Muscle of arm (tissue), 14 donors: Measurements from ENCODE around the gene FANCL. TPM values are rescaled to one million over a fixed set of nuclear protein-coding genes. Genes with fewer than 3 reads are reported as not detected.
A peak's percentile ranks its signal among the peaks of the same experiment; 100 is the strongest.
"Not testable (repeated sequence)": the region's sequence is repeated elsewhere in the genome, so short reads cannot be mapped to it uniquely, and the experiment has no call there.

Source experiments
- DNase-seq: peaks from one replicate; pipeline ENCODE4 v3.0.0-alpha.2; 2013
- long read RNA-seq, 11 donors: transcript quantifications; one replicate each; lab custom pipeline, GENCODE V29; 2026
- polyA plus RNA-seq, 12 donors: library from polyadenylated mRNA; unstranded; fragments of 120-200 nt; gene quantifications; one replicate each; pipeline ENCODE4 v1.2.1, GENCODE V29; 2013; ENCODE audit not compliant: insufficient read length in 12 of 12

The FANCL gene
- polyA plus RNA-seq: 10 to 100 TPM in 11 of 12 donors, not detected in 1; 16.1 to 38.8 (median 27.8) TPM
- long read RNA-seq, donor 1, transcript FANCL-201 (14 exons, 1,683 nt): major isoform, 8 of 20 reads
- long read RNA-seq, donor 1, partial matches to known transcripts: 7 of 20 reads
- long read RNA-seq, donor 1, other reads (novel, unspliced or antisense): 0 of 20 reads
- long read RNA-seq, donor 2, partial matches to known transcripts: 0 of 5 reads
- long read RNA-seq, donor 2, other reads (novel, unspliced or antisense): 0 of 5 reads
- long read RNA-seq, donor 3, partial matches to known transcripts: 0 of 3 reads
- long read RNA-seq, donor 3, other reads (novel, unspliced or antisense): 0 of 3 reads
- long read RNA-seq, donor 4, partial matches to known transcripts: 0 of 1 reads
- long read RNA-seq, donor 4, other reads (novel, unspliced or antisense): 0 of 1 reads
- long read RNA-seq, donor 5, partial matches to known transcripts: 0 of 4 reads
- long read RNA-seq, donor 5, other reads (novel, unspliced or antisense): 0 of 4 reads
- long read RNA-seq, donor 6, partial matches to known transcripts: 0 of 6 reads
- long read RNA-seq, donor 6, other reads (novel, unspliced or antisense): 0 of 6 reads
- long read RNA-seq, donor 7, partial matches to known transcripts: 0 of 4 reads
- long read RNA-seq, donor 7, other reads (novel, unspliced or antisense): 0 of 4 reads
- long read RNA-seq, donor 8, transcript FANCL-201 (14 exons, 1,683 nt): major isoform, 6 of 6 reads
- long read RNA-seq, donor 8, partial matches to known transcripts: 0 of 6 reads
- long read RNA-seq, donor 8, other reads (novel, unspliced or antisense): 0 of 6 reads
- long read RNA-seq, donor 9, partial matches to known transcripts: 0 of 3 reads
- long read RNA-seq, donor 9, other reads (novel, unspliced or antisense): 0 of 3 reads
- long read RNA-seq, donor 10, transcript FANCL-201 (14 exons, 1,683 nt): major isoform, 5 of 8 reads
- long read RNA-seq, donor 10, partial matches to known transcripts: 0 of 8 reads
- long read RNA-seq, donor 10, other reads (novel, unspliced or antisense): 0 of 8 reads
- long read RNA-seq, donor 11, transcript FANCL-201 (14 exons, 1,683 nt): major isoform, 6 of 8 reads
- long read RNA-seq, donor 11, partial matches to known transcripts: 0 of 8 reads
- long read RNA-seq, donor 11, other reads (novel, unspliced or antisense): 0 of 8 reads

- DNase-seq: peak; percentile 95
These were observed at the start of gene FANCL for GRCh38 chr2:58240670-58241545. FANCL (minus strand) TSS chr2:58241325; CDS start chr2:58241313, 12 bp downstream.

DNA sequence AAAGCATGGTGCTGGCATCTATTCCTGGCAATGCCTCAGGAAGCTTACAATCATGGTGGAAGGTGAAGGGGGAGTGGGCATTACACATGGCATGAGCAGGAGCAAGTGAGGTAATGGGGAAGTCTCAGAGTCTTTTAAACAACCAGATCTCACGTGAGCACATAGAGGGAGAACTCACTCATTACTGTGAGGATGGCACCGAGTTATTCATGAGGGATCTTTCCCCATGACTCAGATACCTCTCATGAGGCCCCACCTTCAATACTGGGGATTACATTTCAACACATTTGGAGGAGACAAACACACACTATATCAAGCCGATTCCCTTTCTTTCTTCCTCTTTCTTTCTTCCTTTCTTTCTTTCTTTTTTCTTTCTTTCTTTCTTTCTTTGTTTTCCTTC lies 47.9 kb upstream of the FANCL start:
- DNase-seq: no peak

DNA sequence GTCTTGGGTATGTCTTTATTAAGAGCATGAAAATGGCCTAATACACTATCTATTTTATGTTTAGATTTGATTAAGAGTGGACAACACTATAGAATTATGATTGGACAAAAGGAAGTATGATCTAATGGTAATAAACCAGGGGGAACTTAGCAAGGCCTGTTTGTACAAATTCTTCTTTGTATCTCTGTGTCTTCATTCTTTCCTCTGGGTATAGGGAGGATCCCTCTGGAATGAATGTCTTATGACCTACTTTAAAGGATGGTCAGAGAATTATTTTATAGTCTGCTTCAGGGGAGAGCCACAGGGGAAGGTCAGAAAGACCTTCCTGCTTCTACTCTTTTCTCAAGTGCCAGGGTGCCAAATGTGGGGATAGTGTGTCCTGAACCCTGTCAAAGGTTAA lies 42.8 kb upstream of the FANCL start:
- no peak for DNase-seq

DNA sequence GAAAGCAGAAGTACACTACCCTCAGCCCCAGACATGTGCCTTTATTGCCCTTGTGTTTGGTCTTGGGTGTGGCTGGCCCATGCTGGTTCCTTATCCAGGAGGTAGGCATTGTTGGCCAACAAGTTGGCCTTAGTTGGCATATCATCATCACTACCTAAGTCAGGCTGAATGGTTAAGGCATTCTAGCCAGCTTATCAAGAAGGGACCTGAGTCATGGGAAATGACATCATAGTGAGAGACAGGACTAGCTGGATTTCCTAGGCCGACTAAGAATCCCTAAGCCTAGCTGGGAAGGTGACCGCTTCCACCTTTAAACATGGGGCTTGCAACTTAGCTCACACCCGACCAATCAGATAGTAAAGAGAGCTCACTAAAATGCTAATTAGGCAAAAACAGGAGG lies 34.0 kb upstream of the FANCL start:
- not testable (repeated sequence) for DNase-seq

- no peak for DNase-seq
These were observed 30.7 kb upstream of the FANCL start for GRCh38 chr2:58271826-58272225.

- DNase-seq: no peak
These were observed 27.6 kb upstream of the FANCL start for GRCh38 chr2:58268685-58269084.

GRCh38 chr2:58266211-58266610 lies 25.1 kb upstream of the FANCL start:
- no peak for DNase-seq

DNA sequence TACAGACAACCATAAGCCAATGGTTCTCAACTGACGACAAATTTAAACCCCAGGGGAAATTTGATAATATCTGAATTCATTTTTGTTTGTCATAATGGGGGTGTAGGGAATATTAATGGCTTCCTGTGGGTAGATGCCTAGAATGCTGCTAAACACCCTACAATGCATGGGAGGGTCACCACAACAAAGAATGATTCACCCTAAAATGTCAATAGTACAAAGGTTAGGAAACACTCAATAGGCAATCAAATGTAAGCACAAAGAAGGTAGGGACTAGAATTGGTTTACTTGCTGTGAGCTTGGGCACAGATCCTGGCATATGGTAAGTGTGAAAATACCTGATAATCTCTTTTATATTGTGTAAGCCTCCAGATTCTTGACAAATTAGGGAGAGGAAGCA lies 20.1 kb upstream of the FANCL start:
- no peak for DNase-seq

- not testable (repeated sequence) for DNase-seq
These were observed 17.3 kb upstream of the FANCL start for GRCh38 chr2:58258456-58258855.

DNA sequence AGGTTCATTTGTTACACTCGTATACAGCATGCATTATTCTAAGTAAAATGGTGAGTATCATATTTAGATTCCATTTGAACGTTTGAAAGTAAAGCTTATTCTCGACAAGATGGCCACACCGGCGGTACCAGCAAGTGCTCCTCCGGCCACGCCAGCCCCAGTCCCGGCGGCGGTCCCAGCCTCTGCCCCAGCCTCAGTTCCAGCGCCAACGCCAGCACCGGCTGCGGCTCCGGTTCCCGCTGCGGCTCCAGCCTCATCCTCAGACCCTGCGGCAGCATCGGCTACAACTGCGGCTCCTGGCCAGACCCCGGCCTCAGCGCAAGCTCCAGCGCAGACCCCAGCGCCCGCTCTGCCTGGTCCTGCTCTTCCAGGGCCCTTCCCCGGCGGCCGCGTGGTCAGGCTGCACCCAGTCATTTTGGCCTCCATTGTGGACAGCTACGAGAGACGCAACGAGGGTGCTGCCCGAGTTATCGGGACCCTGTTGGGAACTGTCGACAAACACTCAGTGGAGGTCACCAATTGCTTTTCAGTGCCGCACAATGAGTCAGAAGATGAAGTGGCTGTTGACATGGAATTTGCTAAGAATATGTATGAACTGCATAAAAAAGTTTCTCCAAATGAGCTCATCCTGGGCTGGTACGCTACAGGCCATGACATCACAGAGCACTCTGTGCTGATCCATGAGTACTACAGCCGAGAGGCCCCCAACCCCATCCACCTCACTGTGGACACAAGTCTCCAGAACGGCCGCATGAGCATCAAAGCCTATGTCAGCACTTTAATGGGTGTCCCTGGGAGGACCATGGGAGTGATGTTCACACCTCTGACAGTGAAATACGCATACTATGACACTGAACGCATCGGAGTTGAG lies 10.4 kb upstream of the FANCL start:
- not testable (repeated sequence) for DNase-seq

DNA sequence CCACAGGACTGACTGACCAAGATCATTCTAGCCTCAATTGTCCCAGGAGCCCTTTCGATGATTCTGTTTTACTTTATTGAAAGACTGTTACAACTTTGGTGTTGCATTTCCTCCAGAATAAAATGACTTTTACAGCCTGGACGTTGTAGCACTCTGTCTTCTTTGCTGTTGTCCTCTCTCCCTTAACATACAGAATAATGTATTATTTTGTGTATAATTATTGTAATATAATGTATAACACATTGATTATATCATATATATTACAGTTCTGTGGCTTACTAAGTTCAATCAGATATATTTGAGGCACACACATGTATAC lies 380 bp upstream of the FANCL start:
- DNase-seq: no peak

- no peak for DNase-seq
These were observed 1.7 kb downstream of the FANCL start for GRCh38 chr2:58239243-58239925.

- no peak for DNase-seq
These were observed 3.4 kb downstream of the FANCL start for GRCh38 chr2:58237741-58238140.

DNA sequence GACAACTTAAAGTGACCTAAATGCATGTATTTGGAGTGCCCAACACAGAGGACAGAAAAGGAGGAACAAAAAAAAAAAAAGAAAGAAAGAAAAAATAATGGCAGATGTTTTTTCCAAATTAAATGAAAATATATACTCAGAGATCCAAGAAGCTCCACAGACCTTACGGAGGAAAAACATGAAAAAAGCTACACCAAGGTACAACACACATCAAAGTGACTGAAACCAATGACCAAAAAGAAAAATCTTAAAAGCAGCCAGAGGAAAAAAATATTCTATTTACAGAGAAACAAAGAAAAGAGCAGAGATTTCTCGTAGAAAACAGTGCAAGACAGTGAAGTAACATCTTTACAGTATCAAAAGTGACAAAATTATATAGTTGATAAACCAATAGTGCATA lies 5.1 kb downstream of the FANCL start:
- DNase-seq: no peak

- DNase-seq: no peak
These were observed 6.0 kb downstream of the FANCL start for GRCh38 chr2:58235170-58235569.

GRCh38 chr2:58228299-58228698 lies 12.8 kb downstream of the FANCL start:
- DNase-seq: no peak

DNA sequence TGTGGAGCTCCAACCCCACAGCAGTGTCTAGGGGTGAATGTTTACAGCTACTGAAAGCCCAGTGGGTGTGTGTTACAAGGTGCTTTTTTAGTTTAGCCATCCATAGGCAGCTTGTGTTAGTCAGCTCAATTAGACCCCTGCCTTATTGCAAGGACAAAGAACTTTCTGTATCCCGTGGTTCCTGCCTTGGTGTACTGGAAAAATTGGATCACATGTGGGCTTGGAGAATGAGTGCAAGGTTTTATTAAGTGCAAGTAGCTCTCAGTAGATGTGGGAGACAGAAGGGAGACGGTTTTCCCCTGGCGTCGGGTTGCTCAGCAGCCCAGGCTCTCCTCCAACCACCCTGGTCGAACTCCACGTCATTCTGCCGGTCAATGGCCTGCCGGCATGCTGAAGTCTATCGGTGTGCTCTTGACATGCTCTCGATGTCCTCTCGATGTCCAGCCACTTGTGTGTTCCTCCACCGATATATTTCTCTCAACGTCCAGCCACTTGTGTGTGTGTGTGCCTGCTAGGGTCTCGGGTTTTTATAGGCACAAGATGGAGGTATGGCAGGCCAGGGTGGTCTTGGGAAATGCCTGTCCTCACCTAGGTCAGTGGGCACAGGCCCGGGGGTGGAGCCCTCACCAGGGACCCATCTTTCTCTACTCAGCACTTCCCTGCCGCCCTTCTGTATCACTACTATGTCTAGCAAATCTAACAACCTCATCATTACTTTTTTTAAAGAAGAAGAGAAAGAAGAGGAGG lies 13.8 kb downstream of the FANCL start:
- no peak for DNase-seq

DNA sequence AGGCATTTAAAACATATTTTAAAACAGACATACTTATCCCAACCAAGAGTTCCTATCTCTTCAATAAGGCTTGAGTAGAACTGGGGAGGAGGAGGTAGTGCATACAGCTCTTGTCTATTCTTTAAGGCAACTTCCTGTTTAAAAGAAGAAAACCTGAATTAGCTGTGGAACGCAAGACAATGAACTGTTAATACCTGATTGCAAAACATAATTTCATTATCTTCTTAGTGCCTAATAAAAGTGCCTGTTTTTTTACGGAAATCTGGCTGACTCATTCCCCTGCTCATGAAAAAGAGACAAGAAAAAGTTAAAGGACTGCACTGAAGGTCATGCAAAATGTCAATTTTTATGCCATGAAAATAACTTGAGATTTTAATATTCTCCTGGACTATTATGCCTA lies 19.2 kb downstream of the FANCL start:
- DNase-seq: no peak

GRCh38 chr2:58215429-58215828 lies 25.7 kb downstream of the FANCL start:
- DNase-seq: no peak
